Fibroblast of skin of left quadriceps (primary cell): Measurements from ENCODE around the gene CHD9.

Experiments
- DNase-seq, 2 experiments: peaks; one replicate each; pipeline ENCODE4 v3.0.0-alpha.2; 2013; ENCODE audit warnings: low read depth in 2 of 2

Gene CHD9

DNA sequence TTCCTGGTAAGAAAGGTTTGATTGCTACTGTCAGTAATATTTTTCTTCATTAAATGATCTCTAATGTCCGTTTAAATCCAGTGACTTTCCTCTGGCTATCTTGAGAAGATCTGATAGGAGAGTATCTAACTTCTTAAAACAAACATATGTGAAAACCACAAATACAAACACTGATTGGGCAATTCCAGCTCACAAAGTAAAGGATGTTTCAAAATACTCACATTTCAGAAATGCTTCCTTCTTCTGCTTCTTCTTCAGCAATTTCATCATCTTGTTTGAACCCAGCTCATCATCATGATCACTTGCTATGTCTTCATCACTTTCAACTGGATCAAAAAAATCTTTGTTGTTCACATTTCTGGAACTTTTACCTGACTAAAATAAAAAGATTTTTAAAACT, 315.1 kb downstream of the CHD9 start:
- DNase-seq, result peak in 1 of 2 experiments; percentile 4

- no peak for DNase-seq
Measured at GRCh38 chr16:53370827-53371226, 316.0 kb downstream of the CHD9 start.

DNA sequence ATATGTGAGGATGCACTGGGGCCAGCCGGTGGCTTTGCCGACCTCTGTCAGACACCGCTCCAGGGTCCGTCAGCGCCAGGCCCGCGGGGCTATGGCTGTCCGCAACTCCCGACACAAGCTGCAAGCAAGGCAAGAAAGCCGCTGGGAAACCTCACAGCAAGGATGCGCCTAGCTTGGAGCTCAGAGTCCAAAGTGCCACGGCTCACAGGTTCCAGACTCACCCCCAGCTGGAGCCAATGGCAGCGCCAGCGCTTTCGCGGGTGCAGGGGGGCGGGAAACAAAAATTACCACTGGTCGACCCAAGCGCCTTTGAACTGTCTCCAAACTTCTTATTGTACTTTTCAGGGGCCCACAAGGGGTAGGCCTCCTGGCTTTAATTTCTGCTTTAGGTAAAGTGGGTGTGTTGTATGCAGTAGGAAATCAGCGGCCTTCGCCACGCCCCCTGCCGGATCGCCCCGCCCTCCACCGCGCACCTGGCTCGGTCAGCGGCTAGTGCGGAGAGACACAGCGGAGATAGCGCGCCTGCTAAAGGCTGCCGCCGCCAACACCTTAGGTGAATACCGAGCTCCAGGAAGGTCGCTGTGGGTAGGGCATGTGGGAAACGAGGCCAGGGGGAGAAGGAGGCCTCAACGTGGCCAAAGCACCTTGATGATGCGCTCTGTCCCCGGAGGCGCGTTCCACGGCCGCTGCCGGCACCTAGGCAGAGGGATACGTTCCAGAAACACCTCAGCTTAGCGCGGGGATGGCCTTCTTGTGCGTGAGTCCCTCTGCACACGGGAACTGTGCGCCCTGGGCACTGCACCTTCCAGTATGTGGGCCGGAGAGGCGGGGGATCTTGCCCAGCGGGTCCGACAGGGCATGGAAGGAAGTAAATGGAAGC, 318.4 kb downstream of the CHD9 start:
- DNase-seq, result no peak

DNA sequence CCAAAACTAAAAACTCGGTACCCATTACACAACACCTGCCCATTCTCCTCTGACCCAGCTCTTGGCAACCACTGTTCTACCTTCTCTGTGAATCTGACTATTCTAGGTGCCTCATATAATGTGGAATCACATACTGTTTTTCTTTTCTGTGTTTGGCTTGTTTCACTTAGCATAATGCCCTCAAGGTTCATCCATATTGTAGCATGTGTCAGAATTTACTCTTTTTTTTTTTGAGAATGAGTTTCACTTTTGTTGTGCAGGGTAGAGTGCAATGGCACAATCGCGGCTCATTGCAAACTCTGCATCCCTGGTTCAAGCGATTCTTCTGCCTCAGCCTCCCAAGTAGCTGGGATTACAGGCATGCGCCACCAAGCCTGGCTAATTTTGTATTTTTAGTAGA, 320.0 kb downstream of the CHD9 start:
- no peak for DNase-seq

GRCh38 chr16:53378138-53378537, 323.3 kb downstream of the CHD9 start:
- DNase-seq, result no peak
